Measurements from ENCODE around the gene EXOC4. TPM values are rescaled to one million over a fixed set of nuclear protein-coding genes. Genes with fewer than 3 reads are reported as not detected.

EXOC4 gene
- total RNA-seq, 1 experiment from 2014 or later, result 75.8 TPM

DNA sequence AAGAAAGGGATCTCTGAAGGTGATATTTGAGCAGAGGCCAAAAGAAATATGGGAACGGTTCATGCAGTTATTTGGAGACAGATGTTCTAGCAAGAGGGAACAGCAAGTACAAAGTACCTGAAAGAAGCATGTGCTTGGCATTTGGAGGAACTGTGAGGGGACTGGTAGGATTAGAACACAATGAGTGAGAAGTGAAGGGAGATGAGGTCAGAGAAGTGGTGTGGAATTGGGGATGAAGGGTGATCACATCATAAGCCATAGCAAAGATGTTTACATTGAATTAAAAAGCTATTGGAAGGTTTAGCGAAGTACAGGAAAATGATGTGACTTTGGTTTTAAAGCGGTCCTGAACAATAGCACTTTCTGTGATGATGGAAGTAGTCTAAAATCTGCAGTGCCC is 471.8 kb downstream of the EXOC4 start:
- Histone ChIP-seq H3K23me2 (ENCODE audit: insufficient read length, low read depth, low read length, poor library complexity, severe bottlenecking) (no peaks in the 10 kb centered on the region), H2BK12ac (ENCODE audit: insufficient read length, low read depth, low read length) (no peak overlapping the region), H4K20me1 (ENCODE audit: control insufficient read depth, insufficient read depth, insufficient read length) (no peaks in the 10 kb centered on the region), H3K79me2 (ENCODE audit: insufficient read depth, low read length) (no peaks in the 10 kb centered on the region), H3K4ac (ENCODE audit: low read depth, low read length) (no peak overlapping the region), H2BK15ac (ENCODE audit: low read depth, low read length) (no peak overlapping the region), H2BK120ac (ENCODE audit: low read depth, low read length, poor library complexity, severe bottlenecking) (no peak overlapping the region), H3K27me3 (ENCODE audit: insufficient read depth, low read length) (no peaks in the 10 kb centered on the region), H2AK5ac (ENCODE audit: insufficient read length, low read length) (no peak overlapping the region), H4K91ac (ENCODE audit: insufficient read length, low read depth, low read length) (no peak overlapping the region), H3K18ac (ENCODE audit: insufficient read length, low read depth, low read length) (no peak overlapping the region), H2AFZ (ENCODE audit: low read length) (no peak overlapping the region), H4K8ac (replicated peaks; ENCODE audit: insufficient read length, low read depth, low read length) (no peak overlapping the region), H3K79me1 (ENCODE audit: insufficient read depth, low read depth, low read length, poor library complexity, severe bottlenecking) (no peaks in the 10 kb centered on the region), H3K4me2 (ENCODE audit: insufficient read depth, insufficient read length, low read length) (no peak overlapping the region), H2BK20ac (ENCODE audit: low read depth, low read length, poor library complexity, severe bottlenecking) (no peak overlapping the region), H3T11ph (ENCODE audit: low read length) (no peak overlapping the region), H3K9me3 (ENCODE audit: control insufficient read depth, low read depth, low read length) (no peaks in the 10 kb centered on the region), H4K5ac (ENCODE audit: insufficient read length, low read depth, low read length) (no peak overlapping the region), H3K4me1 (ENCODE audit: insufficient read depth, low read length) (peaks cover 2% of the 10 kb centered on the region; the same call in 1 of the 2 replicates), H3K9ac (ENCODE audit: extremely low read depth, insufficient read length, low read length) (no peak overlapping the region), H3K56ac (ENCODE audit: insufficient read length, low read depth, low read length) (no peak overlapping the region), H2BK5ac (ENCODE audit: insufficient read length, low read length) (no peak overlapping the region), H3K23ac (ENCODE audit: insufficient read length, low read depth, low read length) (no peak overlapping the region), H3K27ac (ENCODE audit: insufficient read length, low read depth, low read length) (no peak overlapping the region), H3K14ac (ENCODE audit: insufficient read depth, low read length) (no peak overlapping the region)
- Mint-ChIP-seq H3K4me1 (peaks cover 4 to 5% of the 10 kb centered on the region in 2 experiments; a peak in 3 of 4 replicates), H3K27ac (no peak overlapping the region), H3K9me3 (no peaks in the 10 kb centered on the region), H3K36me3 (ENCODE audit: insufficient read depth in 1 of 3, low read depth in 3 of 3) (no peaks in the 10 kb centered on the region), H3K27me3 (ENCODE audit: low read depth) (no peaks in the 10 kb centered on the region), H3K4me3 (no peak overlapping the region)
- no CpG with 5 or more reads among the region's 3 CpGs for WGBS (ENCODE audit: extremely low coverage, insufficient read length, low lambda C conversion rate)
- TF ChIP-seq, protein P1, sequence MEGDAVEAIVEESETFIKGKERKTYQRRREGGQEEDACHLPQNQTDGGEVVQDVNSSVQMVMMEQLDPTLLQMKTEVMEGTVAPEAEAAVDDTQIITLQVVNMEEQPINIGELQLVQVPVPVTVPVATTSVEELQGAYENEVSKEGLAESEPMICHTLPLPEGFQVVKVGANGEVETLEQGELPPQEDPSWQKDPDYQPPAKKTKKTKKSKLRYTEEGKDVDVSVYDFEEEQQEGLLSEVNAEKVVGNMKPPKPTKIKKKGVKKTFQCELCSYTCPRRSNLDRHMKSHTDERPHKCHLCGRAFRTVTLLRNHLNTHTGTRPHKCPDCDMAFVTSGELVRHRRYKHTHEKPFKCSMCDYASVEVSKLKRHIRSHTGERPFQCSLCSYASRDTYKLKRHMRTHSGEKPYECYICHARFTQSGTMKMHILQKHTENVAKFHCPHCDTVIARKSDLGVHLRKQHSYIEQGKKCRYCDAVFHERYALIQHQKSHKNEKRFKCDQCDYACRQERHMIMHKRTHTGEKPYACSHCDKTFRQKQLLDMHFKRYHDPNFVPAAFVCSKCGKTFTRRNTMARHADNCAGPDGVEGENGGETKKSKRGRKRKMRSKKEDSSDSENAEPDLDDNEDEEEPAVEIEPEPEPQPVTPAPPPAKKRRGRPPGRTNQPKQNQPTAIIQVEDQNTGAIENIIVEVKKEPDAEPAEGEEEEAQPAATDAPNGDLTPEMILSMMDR (conservative IDR thresholded peaks at IDR 0.05), result no peak
- DNase-seq, result no peak
